Uterus (tissue), 4 donors: ENCODE measurements around the gene NOL12. TPM values are rescaled to one million over a fixed set of nuclear protein-coding genes. Genes with fewer than 3 reads are reported as not detected.
A peak's percentile ranks its signal among the peaks of the same experiment; 100 is the strongest.

Experiments used
- DNase-seq, 2 donors: peaks; one replicate each; pipeline ENCODE4 v3.0.0-alpha.2; 2019 to 2020
- H3K27ac ChIP-seq, 2 donors: fragments of 200-600 bp; sonication (generic); 1 replicate in 1 of 2; 2 replicates in 1 of 2; pipeline ENCODE4 v1.5.1; 2016 to 2018
- H3K27me3 ChIP-seq, 2 donors: fragments of 200-600 bp; sonication (generic); one replicate each; pipeline ENCODE4 v1.5.1; 2018 to 2019; ENCODE audit warnings: control low read depth in 1 of 2
- H3K36me3 ChIP-seq, 2 donors: fragments of 200-600 bp; sonication (generic); one replicate each; pipeline ENCODE4 v1.5.1; 2019; ENCODE audit warnings: control low read depth in 1 of 2
- H3K4me1 ChIP-seq, 2 donors: fragments of 200-600 bp; sonication (generic); one replicate each; pipeline ENCODE4 v1.5.1; 2018 to 2019; ENCODE audit warnings: control low read depth in 1 of 2
- H3K4me3 ChIP-seq, 2 donors: fragments of 200-600 bp; sonication (generic); 1 replicate in 1 of 2; 2 replicates in 1 of 2; pipeline ENCODE4 v1.5.1; 2018 to 2019; ENCODE audit warnings: mild to moderate bottlenecking in 1 of 2
- H3K9me3 ChIP-seq, 2 donors: fragments of 200-600 bp; sonication (generic); one replicate each; pipeline ENCODE4 v1.5.1; 2019; ENCODE audit warnings: control low read depth in 1 of 2
- CTCF ChIP-seq, 4 experiments: fragments of 200-600 bp in 2 of 4; fragments of 450-650 bp in 2 of 4; sonication (generic) in 2 of 4; IDR thresholded peaks; one replicate each; pipeline ENCODE4 v1.5.1; 2016 to 2019; ENCODE audit warnings: antibody characterized with exemption in 4 of 4, mild to moderate bottlenecking in 2 of 4, moderate library complexity in 1 of 4
- POLR2A ChIP-seq, 2 donors: fragments of 450-650 bp; IDR thresholded peaks; one replicate each; pipeline ENCODE4 v1.6.1; 2016; ENCODE audit warnings: antibody characterized with exemption in 2 of 2, mild to moderate bottlenecking in 1 of 2, moderate library complexity in 1 of 2
- intact Hi-C: fragments of 100-400 bp; cut with DNase I; formaldehyde crosslinking; loops from one replicate; pipeline ENCODE4 v1.15.1; 2023; ENCODE audit warnings: low total_unique reads
- total RNA-seq, 4 donors: library from RNA; depleted of rRNA in 3 of 4; stranded (reverse); fragments of >200 nt in 3 of 4; gene quantifications; one replicate each; pipeline versions ENCODE4 v1.1.0 to v1.2.4, GENCODE V29; 2014 to 2023
- donor health status: DM: yes; HTN: yes; CAD: no.

NOL12 gene
- total RNA-seq, 4 donors from 2014 or later: 11.8 to 74.3 (median 20.9) TPM

DNA sequence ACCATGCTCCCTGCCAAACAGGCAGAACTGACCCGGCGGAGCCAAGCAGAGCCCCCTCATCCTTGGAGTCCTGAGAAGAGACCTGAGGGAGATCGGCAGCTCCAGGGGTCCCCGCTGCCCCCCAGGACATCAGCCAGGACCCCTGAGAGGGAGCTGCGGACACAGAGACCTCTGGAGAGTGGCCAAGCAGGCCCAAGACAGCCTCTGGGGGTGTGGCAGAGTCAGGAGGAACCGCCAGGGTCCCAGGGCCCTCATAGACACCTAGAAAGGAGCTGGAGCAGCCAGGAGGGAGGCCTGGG lies 48.2 kb downstream of the NOL12 start:
- DNase-seq: no peak
- H3K27ac ChIP-seq: no peak overlapping the region
- no peak overlapping the region for H3K4me3 ChIP-seq
- intact Hi-C loops: no loop called here
- peaks cover 0 to under 1% of the 10 kb centered on the region in 2 donors for H3K4me1 ChIP-seq
- H3K9me3 ChIP-seq: no peaks in the 10 kb centered on the region
- H3K36me3 ChIP-seq: no peaks in the 10 kb centered on the region
- no peaks in the 10 kb centered on the region for H3K27me3 ChIP-seq
- no peak for TF ChIP-seq POLR2A (IDR thresholded peaks at IDR 0.05)
- TF ChIP-seq CTCF (IDR thresholded peaks at IDR 0.05): no peak

DNA sequence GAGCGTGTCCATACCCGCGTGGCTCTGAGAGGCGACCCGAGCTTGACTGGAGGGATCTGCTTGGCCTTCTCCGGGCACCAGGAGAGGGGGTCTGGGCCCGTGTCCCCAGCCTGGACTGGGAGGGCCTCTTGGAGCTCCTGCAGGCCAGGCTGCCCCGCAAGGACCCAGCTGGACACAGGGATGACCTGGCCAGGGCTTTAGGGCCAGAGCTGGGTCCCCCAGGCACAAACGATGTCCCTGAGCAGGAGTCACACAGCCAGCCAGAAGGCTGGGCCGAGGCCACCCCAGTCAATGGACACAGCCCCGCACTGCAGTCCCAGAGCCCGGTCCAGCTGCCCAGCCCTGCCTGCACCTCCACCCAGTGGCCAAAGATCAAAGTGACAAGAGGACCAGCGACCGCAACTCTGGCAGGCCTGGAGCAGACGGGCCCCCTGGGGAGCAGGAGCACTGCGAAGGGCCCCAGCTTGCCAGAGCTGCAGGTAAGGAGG lies 48.9 kb downstream of the NOL12 start:
- TF ChIP-seq CTCF (IDR thresholded peaks at IDR 0.05) (peak in 1 of 4 experiments; percentile 37), POLR2A (IDR thresholded peaks at IDR 0.05) (no peak)
- no peaks in the 10 kb centered on the region for H3K27me3 ChIP-seq
- peaks cover under 1 to 7% of the 10 kb centered on the region in 2 donors for H3K4me1 ChIP-seq
- DNase-seq: no peak
- no peaks in the 10 kb centered on the region for H3K36me3 ChIP-seq
- intact Hi-C loops: no loop called here
- no peak overlapping the region for H3K4me3 ChIP-seq
- no peak overlapping the region for H3K27ac ChIP-seq
- no peaks in the 10 kb centered on the region for H3K9me3 ChIP-seq

GRCh38 chr22:37739035-37739434 lies 52.9 kb downstream of the NOL12 start:
- peak overlapping the region; percentile 72 to 93 for H3K27ac ChIP-seq
- intact Hi-C loops: no loop called here
- H3K4me1 ChIP-seq: peaks cover 21 to 28% of the 10 kb centered on the region in 2 donors

DNA sequence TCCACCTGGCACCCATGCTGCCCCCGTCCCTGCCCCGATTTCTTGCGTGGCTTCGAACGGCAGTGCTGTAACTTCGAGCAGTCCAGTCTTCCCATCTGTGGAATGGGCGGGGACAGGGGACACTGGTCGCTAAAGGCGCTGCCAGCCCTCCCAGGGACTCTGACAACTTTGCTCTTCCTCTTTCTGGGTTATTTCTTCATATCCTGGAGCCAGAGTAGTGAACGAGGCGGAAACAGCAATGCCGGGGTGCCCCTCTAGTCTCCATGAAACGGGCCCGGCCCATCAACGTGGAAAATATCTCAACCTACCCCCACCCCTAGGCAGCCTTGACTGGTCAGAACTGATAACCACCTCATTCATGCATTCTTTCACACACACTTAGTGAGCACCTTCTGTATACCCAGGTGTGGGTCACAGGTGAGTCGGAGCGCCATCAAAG lies 53.5 kb downstream of the NOL12 start:
- H3K9me3 ChIP-seq: no peaks in the 10 kb centered on the region
- peaks cover 21 to 28% of the 10 kb centered on the region in 2 donors for H3K4me1 ChIP-seq
- no peak for TF ChIP-seq CTCF (IDR thresholded peaks at IDR 0.05)
- no peak for TF ChIP-seq POLR2A (IDR thresholded peaks at IDR 0.05)
- no peak overlapping the region for H3K4me3 ChIP-seq
- intact Hi-C loops: no loop called here
- H3K27me3 ChIP-seq: no peaks in the 10 kb centered on the region
- H3K27ac ChIP-seq: peak overlapping the region; percentile 72 to 93
- DNase-seq: peak in 1 of 2 donors; percentile 47
- no peaks in the 10 kb centered on the region for H3K36me3 ChIP-seq

More at GRCh38 chr22:37739035-37739434, 52.9 kb downstream of the NOL12 start:
- Histone ChIP-seq H3K4me3 (no peak overlapping the region), H3K9me3 (no peaks in the 10 kb centered on the region), H3K36me3 (no peaks in the 10 kb centered on the region), H3K27me3 (no peaks in the 10 kb centered on the region)
- peak; percentile 23 to 54 (median 42) for TF ChIP-seq CTCF (IDR thresholded peaks at IDR 0.05)
- peak in 1 of 2 donors; percentile 30 for TF ChIP-seq POLR2A (IDR thresholded peaks at IDR 0.05)
- DNase-seq: peak; percentile 94 to 96

- H3K9me3 ChIP-seq: no peaks in the 10 kb centered on the region
- TF ChIP-seq CTCF (IDR thresholded peaks at IDR 0.05) (no peak), POLR2A (IDR thresholded peaks at IDR 0.05) (no peak)
- DNase-seq: peak in 1 of 2 donors; percentile 45
- no peak overlapping the region for H3K4me3 ChIP-seq
- intact Hi-C loops: no loop called here
- H3K4me1 ChIP-seq: peaks cover 21 to 28% of the 10 kb centered on the region in 2 donors
- H3K27me3 ChIP-seq: no peaks in the 10 kb centered on the region
- peak overlapping the region; percentile 72 to 93 for H3K27ac ChIP-seq
- H3K36me3 ChIP-seq: no peaks in the 10 kb centered on the region
Observed at GRCh38 chr22:37740455-37741311, 54.5 kb downstream of the NOL12 start.
